ENCODE measurements around the gene ARHGEF4. TPM values are rescaled to one million over a fixed set of nuclear protein-coding genes. Genes with fewer than 3 reads are reported as not detected.

Gene ARHGEF4
- total RNA-seq, 1 donor from 2014 or later, result 5.1 TPM

- ATAC-seq (ENCODE audit: poor library complexity), result no peak
- DNase-seq, result no peak
- intact Hi-C loops (cut with DNase I), result no loop called here
These were observed 6.2 kb upstream of the ARHGEF4 start for GRCh38 chr2:130830538-130830937.

- ATAC-seq (ENCODE audit: poor library complexity) (no peak), DNase-seq (no peak)
- intact Hi-C loops (cut with DNase I), result no loop called here
These were observed 5.4 kb upstream of the ARHGEF4 start for GRCh38 chr2:130831356-130831755.

GRCh38 chr2:130832296-130832940, 4.3 kb upstream of the ARHGEF4 start:
- no peak for DNase-seq
- intact Hi-C loops (cut with DNase I), result no loop called here
- no peak for ATAC-seq (ENCODE audit: poor library complexity)

- ATAC-seq (ENCODE audit: poor library complexity), result no peak
These were observed 2.4 kb upstream of the ARHGEF4 start for GRCh38 chr2:130834091-130834930.

GRCh38 chr2:130834931-130835765, 1.6 kb upstream of the ARHGEF4 start:
- DNase-seq, result peak; percentile 17
- ATAC-seq (ENCODE audit: poor library complexity), result no peak
- intact Hi-C loops (cut with DNase I), result no loop called here

More at GRCh38 chr2:130834091-130834930, 2.4 kb upstream of the ARHGEF4 start:
- intact Hi-C loops (cut with DNase I), result no loop called here
- DNase-seq, result no peak

- no peak for ATAC-seq (ENCODE audit: poor library complexity)
- intact Hi-C loops (cut with DNase I), result no loop called here
- no peak for DNase-seq
These were observed 1.0 kb upstream of the ARHGEF4 start for GRCh38 chr2:130835766-130836015.

- peak; percentile 25 for ATAC-seq (ENCODE audit: poor library complexity)
- no peak for DNase-seq
- intact Hi-C loops (cut with DNase I), result no loop called here
These were observed 579 bp downstream of the ARHGEF4 start for GRCh38 chr2:130837175-130837810.

GRCh38 chr2:130837811-130838565, 1.3 kb downstream of the ARHGEF4 start:
- ATAC-seq (ENCODE audit: poor library complexity), result no peak
- DNase-seq, result no peak
- intact Hi-C loops (cut with DNase I), result no loop called here

GRCh38 chr2:130839011-130839780, 2.5 kb downstream of the ARHGEF4 start:
- intact Hi-C loops (cut with DNase I), result no loop called here
- ATAC-seq (ENCODE audit: poor library complexity) (no peak), DNase-seq (no peak)

- no peak for DNase-seq
- intact Hi-C loops (cut with DNase I), result no loop called here
These were observed 3.8 kb downstream of the ARHGEF4 start for GRCh38 chr2:130840506-130840905.

GRCh38 chr2:130841741-130842365, 5.1 kb downstream of the ARHGEF4 start:
- ATAC-seq (ENCODE audit: poor library complexity), result no peak
- intact Hi-C loops (cut with DNase I), result no loop called here
- no peak for DNase-seq

More at GRCh38 chr2:130840506-130840905, 3.8 kb downstream of the ARHGEF4 start:
- no peak for ATAC-seq (ENCODE audit: poor library complexity)

GRCh38 chr2:130842770-130843169, 6.1 kb downstream of the ARHGEF4 start:
- ATAC-seq (ENCODE audit: poor library complexity) (no peak), DNase-seq (no peak)
- intact Hi-C loops (cut with DNase I), result no loop called here

GRCh38 chr2:130843321-130843985, 6.7 kb downstream of the ARHGEF4 start:
- no peak for DNase-seq
- ATAC-seq (ENCODE audit: poor library complexity), result no peak
- intact Hi-C loops (cut with DNase I), result no loop called here

GRCh38 chr2:130844161-130844560, 7.4 kb downstream of the ARHGEF4 start:
- intact Hi-C loops (cut with DNase I), result no loop called here
- ATAC-seq (ENCODE audit: poor library complexity), result no peak
- DNase-seq, result no peak

- DNase-seq, result no peak
- intact Hi-C loops (cut with DNase I), result no loop called here
- no peak for ATAC-seq (ENCODE audit: poor library complexity)
These were observed 8.9 kb downstream of the ARHGEF4 start for GRCh38 chr2:130845505-130846085.

- ATAC-seq (ENCODE audit: poor library complexity) (no peak), DNase-seq (no peak)
- intact Hi-C loops (cut with DNase I), result no loop called here
These were observed 9.5 kb downstream of the ARHGEF4 start for GRCh38 chr2:130846233-130846632.

Data from Right ventricle myocardium superior (tissue), 1 donor.